Ramos (cell line): ENCODE results near the gene DDRGK1.
"Not testable (repeated sequence)": the region's sequence is repeated elsewhere in the genome, so short reads cannot be mapped to it uniquely, and the experiment has no call there.

Experiments
- in situ Hi-C: fragments of 300-500 bp; cut with MboI; formaldehyde crosslinking; loops from one replicate; pipeline ENCODE4 v1.14.3; 2022; ENCODE audit warnings: low sequenced_read_pairs; ENCODE audit not compliant: unreplicated experiment

The DDRGK1 gene

DNA sequence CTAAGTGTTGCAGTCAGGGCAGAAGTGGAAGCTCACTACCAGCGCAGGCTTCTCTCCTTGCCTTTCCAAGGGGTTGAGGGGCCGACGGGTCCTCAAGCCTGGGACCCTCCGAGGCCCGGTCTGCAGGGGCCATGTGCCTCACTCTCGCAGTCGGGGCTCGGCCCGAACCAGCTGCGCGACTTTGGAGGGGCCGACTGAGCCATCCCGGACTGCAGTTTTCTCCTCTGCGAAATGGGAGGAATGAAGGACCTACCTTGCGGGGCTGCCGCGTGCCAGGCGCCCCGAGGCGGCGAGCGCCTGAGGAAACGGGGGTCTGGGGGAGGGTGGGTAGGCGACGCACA, 36.8 kb downstream of the DDRGK1 start:
- in situ Hi-C loops = no loop called here

DNA sequence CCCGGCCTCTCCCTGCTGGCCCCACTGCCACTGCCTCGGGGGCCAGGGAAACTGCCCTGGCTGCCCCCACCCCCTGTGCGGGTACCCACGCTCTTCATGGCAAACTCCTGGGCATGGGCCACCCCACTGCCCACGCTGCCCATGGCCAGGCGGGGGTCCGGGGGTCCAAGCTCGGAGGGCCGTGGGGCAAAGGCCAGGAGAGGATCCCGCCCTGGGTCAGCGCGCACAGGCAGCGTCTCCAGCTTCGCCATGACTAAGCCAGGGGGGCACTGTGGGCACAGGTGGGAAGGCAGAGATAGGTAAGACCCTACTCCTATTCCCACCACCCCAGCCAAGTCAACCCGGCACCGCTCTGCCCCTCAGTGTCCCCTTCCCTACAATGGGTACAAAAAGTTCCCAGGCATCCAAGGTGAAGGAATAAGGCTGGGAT, 37.6 kb downstream of the DDRGK1 start:
- in situ Hi-C loops = no loop called here

GRCh38 chr20:3166338-3166912, 38.1 kb downstream of the DDRGK1 start:
- in situ Hi-C loops = no loop called here

GRCh38 chr20:3165473-3166337, 38.8 kb downstream of the DDRGK1 start:
- in situ Hi-C loops = no loop called here

DNA sequence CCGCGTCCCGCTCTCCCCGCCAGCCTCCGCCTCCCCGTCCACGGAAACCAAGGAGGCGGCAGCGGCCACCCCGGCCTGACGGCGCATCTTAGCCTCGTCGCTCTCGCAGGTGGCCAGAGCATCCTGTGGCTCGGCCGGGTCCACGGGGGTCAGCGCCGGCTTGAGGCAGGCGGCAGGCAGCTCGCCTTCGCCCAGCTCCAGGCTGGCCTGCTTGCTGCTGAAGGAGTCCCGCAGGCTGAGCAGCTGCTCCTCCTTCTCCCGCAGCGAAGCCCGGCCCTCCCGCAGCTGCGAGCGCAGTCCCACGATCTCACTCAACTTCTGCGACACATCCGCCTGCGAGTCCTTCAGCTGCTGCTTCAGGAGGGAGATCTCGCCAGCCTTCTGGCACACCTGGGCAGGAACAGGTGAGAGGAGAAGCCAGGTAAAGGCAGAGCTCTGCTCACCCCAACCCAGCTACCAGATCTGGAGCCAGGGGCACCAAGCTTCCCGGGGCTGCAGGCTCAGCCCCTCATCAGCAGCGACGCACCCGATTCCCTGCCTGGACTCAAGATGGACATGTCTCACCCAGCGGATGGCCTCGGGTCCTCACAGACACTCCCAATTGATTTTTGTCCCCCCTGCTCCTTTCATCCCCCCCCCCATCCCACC, 39.6 kb downstream of the DDRGK1 start:
- in situ Hi-C loops = no loop called here

- in situ Hi-C loops = no loop called here
These were observed 40.3 kb downstream of the DDRGK1 start for GRCh38 chr20:3164043-3164762.

DNA sequence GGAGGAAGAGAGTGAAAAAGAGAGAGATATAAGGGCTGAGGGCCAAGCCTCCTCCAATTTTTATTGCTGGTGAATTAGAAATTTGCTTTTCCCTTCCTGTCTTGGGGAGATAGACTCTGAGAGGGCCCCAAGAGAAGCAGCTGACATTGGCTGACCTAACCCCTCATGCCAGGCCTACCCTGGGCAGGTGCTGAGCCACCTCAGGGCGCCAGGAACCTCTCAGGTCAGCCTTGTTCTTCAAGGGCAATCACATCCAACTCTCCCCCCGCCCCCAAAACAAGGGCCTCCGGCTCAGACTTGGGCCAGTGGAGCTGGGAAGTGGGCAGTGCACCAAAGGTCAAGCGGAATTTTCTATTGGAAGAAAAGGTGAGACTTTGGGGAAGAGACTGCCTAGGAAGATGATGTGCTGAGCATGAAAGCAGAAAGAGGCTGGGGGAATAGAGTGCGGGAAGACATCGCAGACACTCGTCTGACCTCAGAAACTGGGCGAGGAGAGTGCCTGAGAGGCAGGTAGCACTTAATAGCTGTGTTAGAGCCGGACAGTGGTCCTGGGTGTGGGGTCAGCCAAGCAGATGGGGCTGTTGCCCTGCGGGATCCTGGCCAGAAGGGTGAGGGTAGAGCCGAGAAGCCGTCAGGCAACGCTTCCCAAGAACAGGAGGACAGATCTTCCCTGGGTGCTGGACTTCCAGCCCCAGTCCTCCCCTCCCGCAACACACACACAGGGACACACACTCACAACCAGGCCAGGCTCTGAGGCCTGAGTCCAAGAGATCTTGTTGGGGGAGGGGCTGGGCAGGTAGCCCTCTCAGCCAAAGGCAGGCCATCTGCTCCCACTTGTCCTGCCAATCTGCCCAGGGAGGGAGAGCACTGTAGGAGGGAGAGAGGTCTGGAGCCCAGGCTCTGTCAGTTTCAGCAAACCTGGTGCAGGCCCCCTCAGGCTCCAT, 41.1 kb downstream of the DDRGK1 start:
- in situ Hi-C loops = no loop called here

GRCh38 chr20:3162080-3162611, 42.3 kb downstream of the DDRGK1 start:
- in situ Hi-C loops = no loop called here

GRCh38 chr20:3161316-3162079, 43.0 kb downstream of the DDRGK1 start:
- in situ Hi-C loops = no loop called here

DNA sequence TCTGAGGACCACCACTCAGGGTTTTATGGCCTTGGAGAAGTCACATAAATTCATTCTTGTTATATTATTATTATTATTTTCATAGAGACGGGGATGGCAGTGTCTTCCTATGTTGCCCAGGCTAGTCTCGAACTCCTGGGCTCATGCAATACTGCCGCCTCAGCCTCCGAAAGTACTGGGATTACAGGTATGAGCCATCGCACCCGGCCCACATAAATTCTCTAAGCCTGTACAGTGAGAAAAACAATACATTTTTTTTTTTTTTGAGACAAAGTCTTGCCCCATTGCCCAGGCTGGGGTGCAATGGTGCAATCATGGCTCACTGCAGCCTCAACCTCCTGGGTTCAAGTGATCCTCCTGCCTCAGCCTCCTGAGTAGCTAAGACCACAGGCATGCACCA, 44.1 kb downstream of the DDRGK1 start:
- in situ Hi-C loops = no loop called here

DNA sequence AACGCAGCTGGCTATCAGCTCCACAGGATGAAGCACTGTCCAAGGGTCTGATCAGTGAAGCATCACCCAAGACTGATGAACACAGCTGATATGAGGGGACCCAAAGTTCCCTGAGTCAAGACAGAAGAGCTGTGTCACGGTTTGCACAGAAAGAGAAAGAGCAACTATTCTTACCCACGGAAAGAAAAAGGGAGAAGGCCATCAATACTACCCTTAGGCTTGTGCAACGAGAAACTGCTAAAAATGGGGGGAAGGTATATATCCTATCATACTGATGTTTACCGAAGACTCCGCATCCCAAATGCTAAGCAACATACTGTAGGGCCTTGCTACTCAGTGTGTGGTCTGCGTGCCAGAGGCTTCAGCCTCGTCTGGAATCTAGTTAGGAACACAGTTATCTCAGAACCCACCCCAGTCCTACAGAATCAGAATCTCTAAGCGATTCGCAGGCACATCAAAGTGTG, 45.5 kb downstream of the DDRGK1 start:
- in situ Hi-C loops = no loop called here

GRCh38 chr20:3157817-3158216, 46.7 kb downstream of the DDRGK1 start:
- in situ Hi-C loops = no loop called here

DNA sequence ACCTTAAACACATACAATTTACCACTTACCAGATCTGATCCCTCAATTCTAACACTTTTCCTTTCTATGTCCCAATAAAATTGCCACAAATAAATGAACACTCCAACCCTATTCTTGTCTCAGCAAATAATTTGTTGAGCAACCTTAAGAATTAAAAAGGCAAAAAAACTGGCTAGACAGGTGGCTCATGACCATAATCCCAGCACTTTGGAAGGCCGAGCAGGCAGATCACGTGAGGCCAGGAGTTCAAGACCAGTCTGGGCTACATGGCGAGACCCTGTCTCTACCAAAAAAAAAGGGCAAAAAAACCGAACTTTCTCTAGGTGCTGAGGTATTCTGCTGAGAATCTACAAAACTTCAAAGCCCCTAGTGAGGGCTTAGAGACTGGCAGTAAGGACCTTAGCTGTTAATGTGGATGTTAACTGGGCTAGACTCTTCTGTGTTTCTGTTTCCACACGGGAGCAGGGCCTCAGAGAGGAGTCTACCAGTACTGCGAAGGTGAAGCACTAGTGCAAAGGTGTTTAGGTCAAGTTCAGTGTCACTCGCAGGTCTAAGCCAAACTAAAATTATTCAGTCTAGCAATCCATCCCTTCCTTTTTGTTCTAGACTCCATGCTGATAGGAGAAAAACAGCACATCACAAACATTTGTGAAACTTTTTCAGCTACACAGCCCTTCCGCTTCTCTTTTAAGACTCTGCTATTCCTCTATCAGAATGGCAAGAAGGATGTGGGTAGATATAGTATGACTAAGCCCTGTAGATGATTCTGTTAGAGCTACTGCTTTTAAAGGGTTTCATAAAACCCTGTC, 47.5 kb downstream of the DDRGK1 start:
- in situ Hi-C loops = no loop called here

GRCh38 chr20:3152057-3152644, 52.3 kb downstream of the DDRGK1 start:
- in situ Hi-C loops = not testable (repeated sequence)

DNA sequence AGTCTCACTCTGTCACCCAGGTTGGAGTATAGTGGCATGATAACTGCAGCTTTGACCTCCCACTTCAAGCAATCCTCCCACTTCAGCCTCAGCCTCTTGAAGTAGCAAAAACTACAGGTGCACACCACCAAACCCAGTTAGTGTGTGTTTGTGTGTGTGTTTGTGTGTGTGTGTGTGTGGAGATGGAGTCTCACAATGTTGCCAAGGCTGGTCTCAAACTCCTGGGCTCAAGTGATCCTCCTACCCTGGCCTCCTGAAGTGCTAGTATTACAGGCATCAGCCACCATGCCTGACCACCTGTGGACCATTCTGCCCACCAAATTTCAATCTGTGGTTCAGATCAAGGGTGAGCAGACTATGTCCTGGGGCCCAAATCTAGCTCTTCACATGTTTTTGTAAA, 53.6 kb downstream of the DDRGK1 start:
- in situ Hi-C loops = no loop called here

- in situ Hi-C loops = no loop called here
These were observed 57.6 kb downstream of the DDRGK1 start for GRCh38 chr20:3146732-3147341.

- in situ Hi-C loops = no loop called here
These were observed 62.7 kb downstream of the DDRGK1 start for GRCh38 chr20:3141757-3142156.
